ENCODE results near the gene LDHD. TPM values are rescaled to one million over a fixed set of nuclear protein-coding genes. Genes with fewer than 3 reads are reported as not detected.
A peak's percentile ranks its signal among the peaks of the same experiment; 100 is the strongest.

LDHD gene
- total and polyA plus RNA-seq, 2 of the 13 experiments (the other 11 are each of a cell fraction or from before 2014, with no cell fraction given): 9.1 to 9.8 TPM

GRCh38 chr16:75116081-75116910, at the start of gene LDHD (continued):
- TF ChIP-seq ZNF280D (CRISPR knock-in tag; IDR thresholded peaks at IDR 0.05) (no peak), NFAT5 (CRISPR knock-in tag; IDR thresholded peaks at IDR 0.05) (peak; percentile 64; the same call in 1 of the 2 replicates), REXO4 (CRISPR knock-in tag; IDR thresholded peaks at IDR 0.05; ENCODE audit: borderline replicate concordance) (no peak), ZBTB46 (CRISPR knock-in tag; IDR thresholded peaks at IDR 0.05; ENCODE audit: borderline replicate concordance) (no peak), ZNF614 (CRISPR knock-in tag; IDR thresholded peaks at IDR 0.05; ENCODE audit: borderline replicate concordance) (peak; percentile 81; the same call in 1 of the 2 replicates), FOXK2 (IDR thresholded peaks at IDR 0.05) (no peak), FOXA3 (CRISPR knock-in tag; IDR thresholded peaks at IDR 0.05) (peak; percentile 34; the same call in 1 of the 2 replicates), PHF8 (CRISPR knock-in tag; IDR thresholded peaks at IDR 0.05) (peak; percentile 89), CCAR2 (optimal IDR thresholded peaks at IDR 0.05; ENCODE audit: low read depth, low read length) (no peak), YEATS2 (CRISPR knock-in tag; IDR thresholded peaks at IDR 0.05; ENCODE audit: borderline replicate concordance) (peak; percentile 67; the same call in 1 of the 2 replicates), MEF2D (CRISPR knock-in tag; IDR thresholded peaks at IDR 0.05) (peak; percentile 66), MAFG (CRISPR knock-in tag; IDR thresholded peaks at IDR 0.05) (no peak), MTERF4 (CRISPR knock-in tag; IDR thresholded peaks at IDR 0.05) (peak; percentile 81), PAX8 (CRISPR knock-in tag; IDR thresholded peaks at IDR 0.05; ENCODE audit: borderline replicate concordance) (no peak), ELK4 (CRISPR knock-in tag; IDR thresholded peaks at IDR 0.05; ENCODE audit: borderline replicate concordance) (no peak)
